IMR-90 (cell line): ENCODE data around the gene ADCY2. TPM values are rescaled to one million over a fixed set of nuclear protein-coding genes. Genes with fewer than 3 reads are reported as not detected.

ENCODE experiments used
- ATAC-seq: fragments of 200-7000 bp; cut with Tn5 transposase; 2 replicates; pipeline ENCODE4 v1.9.1; 2020; ENCODE audit warnings: low read depth, mild to moderate bottlenecking, moderate library complexity
- BruUV-seq: library from RNA; stranded (reverse); fragments of 400-500 nt; replicated peaks from 2 replicates; lab custom pipeline; 2021; lab: Mats Ljungman, UMichigan
- CTCF ChIA-PET: fragments of 300-600 bp; formaldehyde crosslinking; extraction: SDS; loops from one replicate; lab custom pipeline; 2021; ENCODE audit warnings: antibody characterized with exemption; lab: Yijun Ruan, JAX
- POLR2A ChIA-PET: fragments of 300-600 bp; sonication (Branson Sonifier 250); formaldehyde crosslinking; loops from one replicate; lab custom pipeline; 2022; ENCODE audit warnings: antibody characterized with exemption; ENCODE audit not compliant: unreplicated experiment; lab: Charles Lee
- DNase-seq: peaks from one replicate; pipeline ENCODE4 v3.0.0; 2013
- H2AFZ ChIP-seq: replicated peaks from 2 replicates; pipeline ENCODE3; 2013; ENCODE audit warnings: low read length, mild to moderate bottlenecking; ENCODE audit not compliant: poor library complexity
- H2AK5ac ChIP-seq: 2 replicates; pipeline ENCODE4 v1.6.1; 2013; ENCODE audit warnings: low read depth, low read length, inconsistent platforms
- H2AK9ac ChIP-seq: replicated peaks from 2 replicates; pipeline ENCODE3; 2013; ENCODE audit warnings: mild to moderate bottlenecking, low read depth, low read length, moderate library complexity; ENCODE audit not compliant: poor library complexity
- H2BK120ac ChIP-seq: 2 replicates; pipeline ENCODE4 v1.6.1; 2013; ENCODE audit warnings: low read depth, low read length, inconsistent platforms
- H2BK15ac ChIP-seq: 3 replicates; pipeline ENCODE4 v1.6.1; 2013; ENCODE audit warnings: low read depth, low read length, inconsistent platforms
- H2BK20ac ChIP-seq: 2 replicates; pipeline ENCODE4 v1.6.1; 2013; ENCODE audit warnings: low read depth, mild to moderate bottlenecking, inconsistent platforms, low read length, moderate library complexity
- H2BK5ac ChIP-seq: 2 replicates; pipeline ENCODE4 v1.6.1; 2013; ENCODE audit warnings: mild to moderate bottlenecking, low read depth, low read length, inconsistent platforms; ENCODE audit not compliant: poor library complexity, severe bottlenecking
- H3K14ac ChIP-seq: replicated peaks from 2 replicates; pipeline ENCODE4 v1.6.1; 2013; ENCODE audit warnings: low read depth, low read length, inconsistent platforms
- H3K18ac ChIP-seq: 2 replicates; pipeline ENCODE4 v1.6.1; 2013; ENCODE audit warnings: low read depth, low read length, control low read depth
- H3K23ac ChIP-seq: 2 replicates; pipeline ENCODE4 v1.6.1; 2013; ENCODE audit warnings: low read depth, low read length, inconsistent platforms
- H3K27ac ChIP-seq: 2 replicates; pipeline ENCODE4 v1.5.1; 2013; ENCODE audit warnings: mild to moderate bottlenecking, control low read depth, low read length; ENCODE audit not compliant: insufficient read depth
- H3K27me3 ChIP-seq: 2 replicates; pipeline ENCODE4 v1.6.1; 2013; ENCODE audit warnings: low read length; ENCODE audit not compliant: control insufficient read depth, insufficient read depth
- H3K36me3 ChIP-seq: 2 replicates; pipeline ENCODE4 v1.6.1; 2013; ENCODE audit warnings: low read length, mixed read lengths; ENCODE audit not compliant: control insufficient read depth, insufficient read depth
- H3K4ac ChIP-seq: 2 replicates; pipeline ENCODE4 v1.6.1; 2013; ENCODE audit warnings: low read depth, low read length, inconsistent platforms
- H3K4me1 ChIP-seq: 2 replicates; pipeline ENCODE4 v1.6.1; 2013; ENCODE audit warnings: low read length, mixed read lengths; ENCODE audit not compliant: control insufficient read depth, insufficient read depth
- H3K4me2 ChIP-seq: 2 replicates; pipeline ENCODE4 v1.6.1; 2013; ENCODE audit warnings: low read depth, mild to moderate bottlenecking, control low read depth, low read length, moderate library complexity
- H3K4me3 ChIP-seq: 2 replicates; pipeline ENCODE4 v1.5.1; 2013; ENCODE audit warnings: low read depth, mild to moderate bottlenecking, control low read depth, low read length, moderate library complexity; ENCODE audit not compliant: insufficient read depth
- H3K56ac ChIP-seq: 2 replicates; pipeline ENCODE4 v1.6.1; 2013; ENCODE audit warnings: low read length, inconsistent platforms; ENCODE audit not compliant: insufficient read depth; ENCODE audit errors: extremely low read depth
- H3K79me1 ChIP-seq, 2 experiments: 2 replicates each; pipeline ENCODE4 v1.6.1; 2013; ENCODE audit warnings: low read length in 2 of 2, inconsistent platforms in 1 of 2, low read depth in 1 of 2
- H3K9ac ChIP-seq: 2 replicates; pipeline ENCODE4 v1.6.1; 2013; ENCODE audit warnings: low read depth, low read length, control low read depth
- H3K9me1 ChIP-seq: 2 replicates; pipeline ENCODE4 v1.6.1; 2013; ENCODE audit warnings: low read length, inconsistent platforms; ENCODE audit not compliant: insufficient read depth
- H3K9me3 ChIP-seq: 2 replicates; pipeline ENCODE4 v1.6.1; 2013; ENCODE audit warnings: low read length; ENCODE audit not compliant: control insufficient read depth, insufficient read depth
- H4K20me1 ChIP-seq: 2 replicates; pipeline ENCODE4 v1.6.1; 2013; ENCODE audit warnings: low read length, inconsistent platforms; ENCODE audit not compliant: insufficient read depth
- H4K5ac ChIP-seq: 2 replicates; pipeline ENCODE4 v1.6.1; 2013; ENCODE audit warnings: mild to moderate bottlenecking, low read depth, low read length, control low read depth
- H4K8ac ChIP-seq, 2 experiments: 2 replicates each; pipeline ENCODE4 v1.6.1; 2013; ENCODE audit warnings: low read depth in 2 of 2, low read length in 2 of 2, control low read depth in 1 of 2, inconsistent platforms in 1 of 2
- H4K91ac ChIP-seq: 2 replicates; pipeline ENCODE4 v1.6.1; 2013; ENCODE audit warnings: low read depth, low read length, inconsistent platforms; ENCODE audit not compliant: insufficient read depth
- BHLHE40 ChIP-seq: fragments of 150-350 bp; IDR thresholded peaks from 2 replicates; pipeline ENCODE4 v1.6.1; 2016; ENCODE audit warnings: mild to moderate bottlenecking, low read depth, low read length
- CEBPB ChIP-seq: IDR thresholded peaks from 2 replicates; pipeline ENCODE4 v1.6.1; 2012; ENCODE audit warnings: low read depth, low read length, improper control_type of control experiment
- CHD1 ChIP-seq: IDR thresholded peaks from 2 replicates; pipeline ENCODE4 v1.6.1; 2012; ENCODE audit warnings: low read depth, low read length, improper control_type of control experiment
- CTCF ChIP-seq: conservative IDR thresholded peaks from 2 replicates; pipeline ENCODE4 v1.5.1; 2012; ENCODE audit warnings: mild to moderate bottlenecking, low read depth, low read length, improper control_type of control experiment
- ELK1 ChIP-seq: fragments of 150-350 bp; IDR thresholded peaks from 2 replicates; pipeline ENCODE4 v1.6.1; 2016; ENCODE audit warnings: low read depth, mild to moderate bottlenecking, low read length, moderate library complexity, borderline replicate concordance
- FOS ChIP-seq: fragments of 150-350 bp; IDR thresholded peaks from 2 replicates; pipeline ENCODE4 v1.6.1; 2016; ENCODE audit warnings: low read depth, low read length
- MAFK ChIP-seq: IDR thresholded peaks from 2 replicates; pipeline ENCODE4 v1.6.1; 2012; ENCODE audit warnings: low read depth, low read length, improper control_type of control experiment
- MAZ ChIP-seq: IDR thresholded peaks from 2 replicates; pipeline ENCODE4 v1.6.1; 2012; ENCODE audit warnings: low read depth, mild to moderate bottlenecking, low read length, improper control_type of control experiment, moderate library complexity, borderline replicate concordance
- MXI1 ChIP-seq: IDR thresholded peaks from 2 replicates; pipeline ENCODE4 v1.6.1; 2012; ENCODE audit warnings: low read depth, mild to moderate bottlenecking, low read length, moderate library complexity, borderline replicate concordance
- NFE2L2 ChIP-seq: fragments of 150-350 bp; IDR thresholded peaks from 2 replicates; pipeline ENCODE4 v1.6.1; 2016; ENCODE audit warnings: low read depth, mild to moderate bottlenecking, low read length
- POLR2A ChIP-seq: IDR thresholded peaks from 2 replicates; pipeline ENCODE4 v1.6.1; 2012; ENCODE audit warnings: mild to moderate bottlenecking, low read depth, low read length
- RAD21 ChIP-seq: IDR thresholded peaks from 2 replicates; pipeline ENCODE4 v1.6.1; 2012; ENCODE audit warnings: low read length, improper control_type of control experiment
- RCOR1 ChIP-seq: IDR thresholded peaks from 2 replicates; pipeline ENCODE4 v1.6.1; 2012; ENCODE audit warnings: mild to moderate bottlenecking, low read length, improper control_type of control experiment; ENCODE audit not compliant: insufficient replicate concordance
- RFX5 ChIP-seq: IDR thresholded peaks from 2 replicates; pipeline ENCODE4 v1.8.0; 2012; ENCODE audit warnings: low read depth, mild to moderate bottlenecking, low read length, moderate library complexity
- SMC3 ChIP-seq: fragments of 150-350 bp; IDR thresholded peaks from 2 replicates; pipeline ENCODE4 v1.6.1; 2016; ENCODE audit warnings: low read depth, mild to moderate bottlenecking, antibody characterized with exemption, low read length, moderate library complexity
- USF2 ChIP-seq: fragments of 150-350 bp; IDR thresholded peaks from 2 replicates; pipeline ENCODE4 v1.6.1; 2017; ENCODE audit warnings: mild to moderate bottlenecking, antibody characterized with exemption, low read length, low read depth
- whole genome bisulfite sequencing, 2 experiments: methylation state at CpG; one replicate each; pipeline versions ENCODE4 v1.1.5 to v1.1.7; 2013; ENCODE audit warnings: missing lambda C conversion rate in 2 of 2; ENCODE audit not compliant: insufficient read length in 1 of 2; ENCODE audit errors: extremely low coverage in 2 of 2; 5-methylcytosine and 5-hydroxymethylcytosine counted together
- dilution Hi-C: fragments of 300-500 bp; cut with HindIII; formaldehyde crosslinking; loops from one replicate; pipeline ENCODE4 v1.14.3; 2018; ENCODE audit warnings: low sequenced_read_pairs; ENCODE audit not compliant: unreplicated experiment
- in situ Hi-C: fragments of 300-500 bp; cut with MboI; formaldehyde crosslinking; loops from 3 replicates; pipeline ENCODE4 v1.14.3; 2019; ENCODE audit warnings: low sequenced_read_pairs, inconsistent platforms, mixed read lengths
- intact Hi-C: fragments of 100-400 bp; cut with micrococcal nuclease; formaldehyde crosslinking; loops from 2 replicates; pipeline ENCODE4 v1.10.0; 2022
- polyA plus RNA-seq, 3 experiments: library from polyadenylated mRNA; depleted of rRNA; stranded (reverse); fragments of >200 nt; gene quantifications; 2 replicates each; pipeline ENCODE4 v1.2.3, GENCODE V29; 2012; ENCODE audit warnings: low replicate concordance in 1 of 3
- total RNA-seq: library from RNA; depleted of rRNA; stranded (reverse); fragments of >200 nt; gene quantifications from 2 replicates; pipeline ENCODE4 v1.2.3, GENCODE V29; 2012

The ADCY2 gene
- total and polyA plus RNA-seq, 2 of the 4 experiments (the other 2 are of a cell fraction) = not detected

- Histone ChIP-seq H2AK9ac (no peak overlapping the region), H3K18ac (no peak overlapping the region), H3K9me3 (peaks cover 19% of the 10 kb centered on the region), H2AK5ac (no peak overlapping the region), H2AFZ (no peak overlapping the region), H4K5ac (no peak overlapping the region), H3K9me1 (no peaks in the 10 kb centered on the region), H3K79me1 (no peaks in the 10 kb centered on the region), H2BK20ac (no peak overlapping the region), H3K27me3 (no peaks in the 10 kb centered on the region), H3K4ac (no peak overlapping the region), H3K4me2 (no peak overlapping the region), H3K4me1 (no peaks in the 10 kb centered on the region), H3K23ac (no peak overlapping the region), H3K36me3 (no peaks in the 10 kb centered on the region), H2BK5ac (no peak overlapping the region), H3K4me3 (no peak overlapping the region), H2BK15ac (no peak overlapping the region), H3K56ac (no peak overlapping the region), H3K9ac (no peak overlapping the region), H4K8ac (no peak overlapping the region), H3K27ac (no peak overlapping the region), H4K91ac (no peak overlapping the region), H3K14ac (no peak overlapping the region), H4K20me1 (no peaks in the 10 kb centered on the region), H2BK120ac (no peak overlapping the region)
- ChIA-PET CTCF (no interaction called here), POLR2A (no interaction called here)
- intact Hi-C loops (no loop called here), dilution Hi-C loops (no loop called here), in situ Hi-C loops (no loop called here)
- DNase-seq (no peak), ATAC-seq (no peak)
- TF ChIP-seq POLR2A = no peak
- no peak for TF ChIP-seq MXI1
- TF ChIP-seq CEBPB = no peak
- TF ChIP-seq RCOR1 = no peak
- no peak for TF ChIP-seq USF2
- TF ChIP-seq ELK1 = no peak
- no peak for TF ChIP-seq RAD21
- no peak for TF ChIP-seq BHLHE40
- no peak for TF ChIP-seq CHD1
- TF ChIP-seq MAZ = no peak
- TF ChIP-seq FOS = no peak
- TF ChIP-seq MAFK = no peak
- TF ChIP-seq SMC3 = no peak
- TF ChIP-seq RFX5 = no peak
- no peak for TF ChIP-seq CTCF
- TF ChIP-seq NFE2L2 = no peak
- WGBS, 2 experiments = 34% methylated on average over 5 of the region's 11 CpGs; no CpG with 5 or more reads in 1 of the 2 experiments
- no TSS peak for BruUV-seq
Measured at GRCh38 chr5:7518947-7519560, 123.1 kb downstream of the ADCY2 start.
